Measurements from ENCODE around the gene CCDC34.

GRCh38 chr11:27397624-27398399 lies 34.8 kb upstream of the CCDC34 start:
- no peak for TF ChIP-seq CTCF (IDR thresholded peaks at IDR 0.05; ENCODE audit: low read depth, low read length, missing input control)
- TF ChIP-seq GABPA (IDR thresholded peaks at IDR 0.05 in 1 of 2, conservative IDR thresholded peaks at IDR 0.05 in 1 of 2), result no peak
- TF ChIP-seq YY1 (IDR thresholded peaks at IDR 0.05), result no peak
- no peak for TF ChIP-seq FOXA1 (IDR thresholded peaks at IDR 0.05)
- no peak for TF ChIP-seq JUND (IDR thresholded peaks at IDR 0.05)
- TF ChIP-seq RXRA (IDR thresholded peaks at IDR 0.05), result no peak
- TF ChIP-seq REST (IDR thresholded peaks at IDR 0.05), result no peak
- no peak for TF ChIP-seq ATF3 (IDR thresholded peaks at IDR 0.05)
- no peak for TF ChIP-seq TAF1 (conservative IDR thresholded peaks at IDR 0.05)
- no peak for TF ChIP-seq RAD21 (IDR thresholded peaks at IDR 0.05)
- no peak for TF ChIP-seq MAX (IDR thresholded peaks at IDR 0.05)
- no peak for TF ChIP-seq HNF4G (IDR thresholded peaks at IDR 0.05)

All from liver (tissue), 3 donors.